HL-60 (cell line): ENCODE results near the gene GBX1.

Experiments
- DNase-seq, 2 experiments: peaks; one replicate each; pipeline ENCODE4 v3.0.0-alpha.2; 2010 to 2020; ENCODE audit warnings: low read depth in 1 of 2, low spot score in 1 of 2
- H3K27ac ChIP-seq: fragments of 250-450 bp; sonication (Bioruptor Pico); replicated peaks from 2 replicates; pipeline ENCODE4 v1.5.1; 2020; ENCODE audit warnings: mild to moderate bottlenecking, moderate library complexity
- H3K27me3 ChIP-seq: fragments of 250-450 bp; sonication (Bioruptor Pico); 2 replicates; pipeline ENCODE4 v1.5.1; 2021; ENCODE audit warnings: mild to moderate bottlenecking, moderate library complexity; ENCODE audit not compliant: insufficient read depth, poor library complexity, severe bottlenecking
- H3K4me3 ChIP-seq: replicated peaks from 2 replicates; pipeline ENCODE4 v1.5.1; 2011; ENCODE audit warnings: mild to moderate bottlenecking, control low read depth, low read length; ENCODE audit not compliant: insufficient read depth
- CTCF ChIP-seq: IDR thresholded peaks from one replicate; pipeline ENCODE4 v1.5.1; 2011; ENCODE audit warnings: low read length, control low read depth, inconsistent platforms; ENCODE audit not compliant: insufficient read depth
- GABPA ChIP-seq: IDR thresholded peaks from 2 replicates; pipeline ENCODE4 v1.6.1; 2012; ENCODE audit warnings: low read depth
- POLR2AphosphoS5 ChIP-seq: IDR thresholded peaks from 2 replicates; pipeline ENCODE4 v1.6.1; 2012; ENCODE audit warnings: low read depth
- REST ChIP-seq: IDR thresholded peaks from 2 replicates; pipeline ENCODE4 v1.6.1; 2012; ENCODE audit warnings: low read depth; ENCODE audit not compliant: insufficient replicate concordance
- SPI1 ChIP-seq: IDR thresholded peaks from 2 replicates; pipeline ENCODE4 v1.6.1; 2012; ENCODE audit warnings: low read depth, mild to moderate bottlenecking, borderline replicate concordance

Gene GBX1

GRCh38 chr7:151131592-151132293 lies 35.8 kb downstream of the GBX1 start:
- Histone ChIP-seq H3K4me3 (no peak overlapping the region), H3K27ac (no peak overlapping the region), H3K27me3 (no peaks in the 10 kb centered on the region)
- DNase-seq = no peak
- no peak for TF ChIP-seq GABPA
- TF ChIP-seq POLR2AphosphoS5 = no peak
- TF ChIP-seq CTCF = no peak
- no peak for TF ChIP-seq SPI1
- TF ChIP-seq REST = no peak

- no peak for TF ChIP-seq CTCF
- TF ChIP-seq SPI1 = no peak
- TF ChIP-seq REST = no peak
- no peak for TF ChIP-seq POLR2AphosphoS5
- no peak for TF ChIP-seq GABPA
- H3K4me3 ChIP-seq = no peak overlapping the region
- no peak for DNase-seq
- no peaks in the 10 kb centered on the region for H3K27me3 ChIP-seq
- H3K27ac ChIP-seq = no peak overlapping the region
Measured at GRCh38 chr7:151131224-151131591, 36.3 kb downstream of the GBX1 start.

- Histone ChIP-seq H3K27me3 (no peaks in the 10 kb centered on the region), H3K27ac (no peak overlapping the region), H3K4me3 (no peak overlapping the region)
- no peak for TF ChIP-seq REST
- TF ChIP-seq SPI1 = no peak
- TF ChIP-seq GABPA = no peak
- no peak for TF ChIP-seq CTCF
- no peak for TF ChIP-seq POLR2AphosphoS5
- no peak for DNase-seq
Measured at GRCh38 chr7:151130741-151131157, 36.7 kb downstream of the GBX1 start.
